Activated CD4-positive, alpha-beta T cell treated with anti-CD3 and anti-CD28 coated beads for 1 hour (primary cell): Measurements from ENCODE around the gene UGCG.
"Not testable (repeated sequence)": the region's sequence is repeated elsewhere in the genome, so short reads cannot be mapped to it uniquely, and the experiment has no call there.

ENCODE experiments used
- DNase-seq: peaks from one replicate; pipeline ENCODE4 v3.0.0-alpha.2; 2020

Gene UGCG

GRCh38 chr9:111957856-111958631 lies 61.4 kb downstream of the UGCG start:
- DNase-seq, result no peak

GRCh38 chr9:111959468-111960359 lies 63.1 kb downstream of the UGCG start:
- DNase-seq, result no peak

GRCh38 chr9:111960485-111960884 lies 63.9 kb downstream of the UGCG start:
- not testable (repeated sequence) for DNase-seq

- DNase-seq, result no peak
Measured at GRCh38 chr9:111961009-111961408, 64.4 kb downstream of the UGCG start.

- no peak for DNase-seq
Measured at GRCh38 chr9:111961575-111961974, 65.0 kb downstream of the UGCG start.

GRCh38 chr9:111962021-111962420 lies 65.4 kb downstream of the UGCG start:
- DNase-seq, result no peak

- DNase-seq, result no peak
Measured at GRCh38 chr9:111963995-111964394, 67.4 kb downstream of the UGCG start.

GRCh38 chr9:111965566-111966019 lies 69.0 kb downstream of the UGCG start:
- no peak for DNase-seq

- DNase-seq, result no peak
Measured at GRCh38 chr9:111966124-111966723, 69.6 kb downstream of the UGCG start.

GRCh38 chr9:111966861-111967291 lies 70.3 kb downstream of the UGCG start:
- no peak for DNase-seq

GRCh38 chr9:111967621-111968020 lies 71.0 kb downstream of the UGCG start:
- no peak for DNase-seq

- DNase-seq, result no peak
Measured at GRCh38 chr9:111969061-111969460, 72.4 kb downstream of the UGCG start.

GRCh38 chr9:111969622-111970021 lies 73.0 kb downstream of the UGCG start:
- no peak for DNase-seq

GRCh38 chr9:111970827-111971226 lies 74.2 kb downstream of the UGCG start:
- no peak for DNase-seq

GRCh38 chr9:111974092-111974681 lies 77.6 kb downstream of the UGCG start:
- no peak for DNase-seq

- DNase-seq, result no peak
Measured at GRCh38 chr9:111975709-111976108, 79.1 kb downstream of the UGCG start.

GRCh38 chr9:111978616-111979015 lies 82.0 kb downstream of the UGCG start:
- no peak for DNase-seq

GRCh38 chr9:111979561-111979960 lies 82.9 kb downstream of the UGCG start:
- no peak for DNase-seq

- no peak for DNase-seq
Measured at GRCh38 chr9:111980398-111980797, 83.8 kb downstream of the UGCG start.

GRCh38 chr9:111983484-111983908 lies 86.9 kb downstream of the UGCG start:
- DNase-seq, result no peak

- DNase-seq, result no peak
Measured at GRCh38 chr9:111984086-111984802, 87.6 kb downstream of the UGCG start.
